Natural killer cell (primary cell): Measurements from ENCODE around the gene SLX4IP. TPM values are rescaled to one million over a fixed set of nuclear protein-coding genes. Genes with fewer than 3 reads are reported as not detected.
A peak's percentile ranks its signal among the peaks of the same experiment; 100 is the strongest.

Experiments
- ATAC-seq, 3 donors: fragments of 150-1000 bp in 2 of 3; fragments of 200-7000 bp in 1 of 3; cut with Tn5 transposase; 1 replicate in 1 of 3; 2 replicates in 2 of 3; pipeline ENCODE4 v1.10.0; 2021; ENCODE audit warnings: mild to moderate bottlenecking in 2 of 3, moderate library complexity in 2 of 3
- DNase-seq, 2 donors: peaks; one replicate each; pipeline versions ENCODE4 v3.0.0 to v3.0.0-alpha.2; 2013 to 2021; ENCODE audit warnings: mixed read lengths in 1 of 2
- H3K27ac ChIP-seq: one replicate; pipeline ENCODE4 v1.5.1; 2013; ENCODE audit warnings: mild to moderate bottlenecking, low read length
- H3K27me3 ChIP-seq: one replicate; pipeline ENCODE4 v1.6.1; 2013; ENCODE audit warnings: low read length; ENCODE audit not compliant: control insufficient read depth, insufficient read depth
- H3K36me3 ChIP-seq: one replicate; pipeline ENCODE4 v1.6.1; 2013; ENCODE audit warnings: low read length; ENCODE audit not compliant: control insufficient read depth, insufficient read depth
- H3K4me1 ChIP-seq: one replicate; pipeline ENCODE4 v1.6.1; 2013; ENCODE audit warnings: low read length; ENCODE audit not compliant: control insufficient read depth, insufficient read depth
- H3K4me3 ChIP-seq: one replicate; pipeline ENCODE4 v1.5.1; 2013; ENCODE audit warnings: low read length
- H3K9me3 ChIP-seq: one replicate; pipeline ENCODE4 v1.6.1; 2013; ENCODE audit warnings: low read length; ENCODE audit not compliant: control insufficient read depth, insufficient read depth
- H3K27ac Mint-ChIP-seq, 2 donors: one replicate each; pipeline ENCODE4 v1.8.0; 2022; ENCODE audit warnings: mild to moderate bottlenecking in 2 of 2, mixed read lengths in 2 of 2, moderate library complexity in 1 of 2
- H3K27me3 Mint-ChIP-seq, 2 donors: one replicate each; pipeline ENCODE4 v1.8.0; 2022; ENCODE audit warnings: low read depth in 2 of 2, mixed read lengths in 2 of 2
- H3K36me3 Mint-ChIP-seq: one replicate; pipeline ENCODE4 v1.8.0; 2022; ENCODE audit warnings: mixed read lengths
- H3K4me1 Mint-ChIP-seq, 2 donors: one replicate each; pipeline ENCODE4 v1.8.0; 2022; ENCODE audit warnings: mixed read lengths in 2 of 2
- H3K4me3 Mint-ChIP-seq: one replicate; pipeline ENCODE4 v1.8.0; 2022; ENCODE audit warnings: mild to moderate bottlenecking, moderate library complexity, mixed read lengths
- H3K9me3 Mint-ChIP-seq, 2 donors: one replicate each; pipeline ENCODE4 v1.8.0; 2022; ENCODE audit warnings: mixed read lengths in 2 of 2
- CTCF ChIP-seq: fragments of 200-600 bp; IDR thresholded peaks from one replicate; pipeline ENCODE4 v1.8.0; 2022; ENCODE audit warnings: antibody characterized with exemption
- WGBS: methylation state at CpG from one replicate; pipeline ENCODE4 v1.1.7; 2013; ENCODE audit warnings: missing lambda C conversion rate; ENCODE audit not compliant: insufficient coverage; 5-methylcytosine and 5-hydroxymethylcytosine counted together
- intact Hi-C: fragments of 100-400 bp; cut with micrococcal nuclease; formaldehyde crosslinking; loops from one replicate; pipeline ENCODE4 v1.14.2; 2022
- total RNA-seq, 4 donors: library from RNA; stranded (reverse); fragments of 120-200 nt in 1 of 4; gene quantifications; one replicate each; pipeline versions ENCODE4 v1.2.3 to v1.2.4, GENCODE V29; 2013 to 2022

Gene SLX4IP
- total RNA-seq, 3 donors from 2014 or later (not counting 1 experiment from before 2014, with no cell fraction given): 2.9 to 5.5 (median 5.2) TPM

- no peaks in the 10 kb centered on the region for H3K4me1 Mint-ChIP-seq
- no CpG with 5 or more reads among the region's 2 CpGs for whole genome bisulfite sequencing
- no peaks in the 10 kb centered on the region for H3K9me3 ChIP-seq
Measured at GRCh38 chr20:10408108-10408813, 26.8 kb upstream of the SLX4IP start.

GRCh38 chr20:10411673-10412072 lies 23.4 kb upstream of the SLX4IP start:
- no peak for TF ChIP-seq CTCF
- DNase-seq: no peak
- Mint-ChIP-seq H3K4me3 (no peak overlapping the region), H3K9me3 (no peaks in the 10 kb centered on the region), H3K36me3 (no peaks in the 10 kb centered on the region), H3K4me1 (peaks cover 0 to 12% of the 10 kb centered on the region in 2 donors), H3K27ac (peak overlapping the region in 1 of 2 donors; percentile 15), H3K27me3 (no peaks in the 10 kb centered on the region)
- no peaks in the 10 kb centered on the region for H3K27me3 ChIP-seq
- intact Hi-C loops: no loop called here
- no peak for ATAC-seq
- H3K27ac ChIP-seq: no peak overlapping the region
- H3K4me1 ChIP-seq: no peaks in the 10 kb centered on the region
- no CpG with 5 or more reads among the region's 1 CpG for WGBS
- H3K36me3 ChIP-seq: peaks cover 20% of the 10 kb centered on the region
- H3K4me3 ChIP-seq: no peak overlapping the region
- H3K9me3 ChIP-seq: no peaks in the 10 kb centered on the region

More at GRCh38 chr20:10408108-10408813, 26.8 kb upstream of the SLX4IP start:
- Mint-ChIP-seq H3K4me3 (no peak overlapping the region), H3K27me3 (no peaks in the 10 kb centered on the region), H3K36me3 (no peaks in the 10 kb centered on the region), H3K9me3 (no peaks in the 10 kb centered on the region), H3K27ac (no peak overlapping the region)
- Histone ChIP-seq H3K27ac (no peak overlapping the region), H3K27me3 (no peaks in the 10 kb centered on the region), H3K4me3 (no peak overlapping the region), H3K36me3 (peaks cover 40% of the 10 kb centered on the region), H3K4me1 (no peaks in the 10 kb centered on the region)
- TF ChIP-seq CTCF: no peak
- DNase-seq: no peak
- no peak for ATAC-seq
- intact Hi-C loops: no loop called here

- Mint-ChIP-seq H3K36me3 (no peaks in the 10 kb centered on the region), H3K4me1 (peaks cover 5 to 16% of the 10 kb centered on the region in 2 donors), H3K9me3 (no peaks in the 10 kb centered on the region), H3K27me3 (no peaks in the 10 kb centered on the region), H3K4me3 (no peak overlapping the region), H3K27ac (no peak overlapping the region)
- intact Hi-C loops: no loop called here
- no peak for ATAC-seq
- peaks cover 12% of the 10 kb centered on the region for H3K36me3 ChIP-seq
- no peaks in the 10 kb centered on the region for H3K4me1 ChIP-seq
- H3K9me3 ChIP-seq: no peaks in the 10 kb centered on the region
- DNase-seq: no peak
- H3K27me3 ChIP-seq: no peaks in the 10 kb centered on the region
- H3K27ac ChIP-seq: no peak overlapping the region
- no peak for TF ChIP-seq CTCF
- 92% methylated on average over 4 of the region's 5 CpGs for WGBS
- no peak overlapping the region for H3K4me3 ChIP-seq
Measured at GRCh38 chr20:10412591-10413408, 22.3 kb upstream of the SLX4IP start.
